ENCODE data around the gene TEKT2.

Gene TEKT2

GRCh38 chr1:36133484-36133883, 49.6 kb downstream of the TEKT2 start:
- no peak for DNase-seq

- no peak for DNase-seq
Measured at GRCh38 chr1:36134031-36134430, 50.1 kb downstream of the TEKT2 start.

- peak in 1 of 2 experiments; percentile 15 for DNase-seq
Measured at GRCh38 chr1:36134505-36135329, 50.8 kb downstream of the TEKT2 start.

GRCh38 chr1:36135330-36135667, 51.4 kb downstream of the TEKT2 start:
- no peak for DNase-seq

GRCh38 chr1:36135796-36136195, 51.9 kb downstream of the TEKT2 start:
- no peak for DNase-seq

GRCh38 chr1:36136535-36136934, 52.6 kb downstream of the TEKT2 start:
- no peak for DNase-seq

- DNase-seq, result no peak
Measured at GRCh38 chr1:36137226-36137625, 53.3 kb downstream of the TEKT2 start.

GRCh38 chr1:36137776-36138175, 53.9 kb downstream of the TEKT2 start:
- DNase-seq, result no peak
